ENCODE measurements around the gene PPME1. TPM values are rescaled to one million over a fixed set of nuclear protein-coding genes. Genes with fewer than 3 reads are reported as not detected.

PPME1 gene
- total and polyA plus RNA-seq, 2 donors (not counting 1 experiment from before 2014, with no cell fraction given), result 11.2 to 23.6 TPM

DNA sequence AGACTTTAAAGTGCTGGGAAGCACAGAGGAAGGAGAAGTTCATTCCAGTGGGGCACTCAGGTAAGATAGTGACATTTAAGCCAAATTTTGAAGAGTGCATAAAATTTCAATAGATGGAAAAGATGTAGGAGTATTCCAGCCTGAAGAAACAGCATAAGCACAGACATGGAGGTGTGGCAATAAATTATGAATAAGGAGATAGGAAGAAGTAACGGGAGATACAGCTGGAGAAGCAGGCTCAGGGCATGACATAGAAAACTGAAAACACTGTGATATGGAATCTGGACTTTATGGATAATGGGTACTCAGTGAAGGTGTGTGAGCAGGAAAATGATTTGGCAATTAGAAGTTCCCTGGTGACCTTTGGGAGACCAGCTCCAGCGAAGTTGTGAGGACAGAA, 107.0 kb downstream of the PPME1 start:
- no peaks in the 10 kb centered on the region for H3K36me3 ChIP-seq (replicated peaks in 1 of 2; ENCODE audit: control extremely low read depth in 1 of 2, control insufficient read depth in 1 of 2, extremely low read depth in 1 of 2, insufficient read depth in 2 of 2, low read length in 1 of 2)
- no peak overlapping the region for H3K9ac ChIP-seq (ENCODE audit: low read length)
- Mint-ChIP-seq H3K27ac (no peak overlapping the region), H3K4me3 (no peak overlapping the region), H3K9me3 (ENCODE audit: insufficient read depth) (no peaks in the 10 kb centered on the region), H3K27me3 (peaks cover 25% of the 10 kb centered on the region), H3K4me1 (no peaks in the 10 kb centered on the region)
- no peak for TF ChIP-seq EZH2 (IDR thresholded peaks at IDR 0.05; ENCODE audit: borderline replicate concordance, insufficient read depth, low read depth, low read length, poor library complexity, severe bottlenecking)
- TF ChIP-seq, protein P1, sequence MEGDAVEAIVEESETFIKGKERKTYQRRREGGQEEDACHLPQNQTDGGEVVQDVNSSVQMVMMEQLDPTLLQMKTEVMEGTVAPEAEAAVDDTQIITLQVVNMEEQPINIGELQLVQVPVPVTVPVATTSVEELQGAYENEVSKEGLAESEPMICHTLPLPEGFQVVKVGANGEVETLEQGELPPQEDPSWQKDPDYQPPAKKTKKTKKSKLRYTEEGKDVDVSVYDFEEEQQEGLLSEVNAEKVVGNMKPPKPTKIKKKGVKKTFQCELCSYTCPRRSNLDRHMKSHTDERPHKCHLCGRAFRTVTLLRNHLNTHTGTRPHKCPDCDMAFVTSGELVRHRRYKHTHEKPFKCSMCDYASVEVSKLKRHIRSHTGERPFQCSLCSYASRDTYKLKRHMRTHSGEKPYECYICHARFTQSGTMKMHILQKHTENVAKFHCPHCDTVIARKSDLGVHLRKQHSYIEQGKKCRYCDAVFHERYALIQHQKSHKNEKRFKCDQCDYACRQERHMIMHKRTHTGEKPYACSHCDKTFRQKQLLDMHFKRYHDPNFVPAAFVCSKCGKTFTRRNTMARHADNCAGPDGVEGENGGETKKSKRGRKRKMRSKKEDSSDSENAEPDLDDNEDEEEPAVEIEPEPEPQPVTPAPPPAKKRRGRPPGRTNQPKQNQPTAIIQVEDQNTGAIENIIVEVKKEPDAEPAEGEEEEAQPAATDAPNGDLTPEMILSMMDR (IDR thresholded peaks at IDR 0.05), result no peak
- ATAC-seq (ENCODE audit: low read depth) (no peak), DNase-seq (no peak)
- ChIA-PET POLR2A (no interaction called here), CTCF (no interaction called here)
- H2AFZ ChIP-seq (ENCODE audit: insufficient read depth, low read depth, low read length, poor library complexity, severe bottlenecking), result no peak overlapping the region
- WGBS (ENCODE audit: insufficient coverage), result 94% methylated on average over 1 of the region's 2 CpGs
- no peaks in the 10 kb centered on the region for H4K20me1 ChIP-seq (ENCODE audit: control insufficient read depth, insufficient read depth, low read length, poor library complexity, severe bottlenecking)
- H3K9me3 ChIP-seq (ENCODE audit: control extremely low read depth in 1 of 3, control insufficient read depth in 2 of 3, insufficient read depth in 1 of 3, low read length in 2 of 3), result no peaks in the 10 kb centered on the region
- H3K27ac ChIP-seq (ENCODE audit: low read length in 2 of 2), result no peak overlapping the region
- intact Hi-C loops (cut with micrococcal nuclease), result no loop called here
- peaks cover 0 to 7% (median 3%) of the 10 kb centered on the region in 4 experiments for H3K27me3 ChIP-seq (replicated peaks in 1 of 4; ENCODE audit: control extremely low read depth in 1 of 4, control insufficient read depth in 3 of 4, insufficient read depth in 4 of 4, low read length in 3 of 4)
- no peaks in the 10 kb centered on the region for H3K79me2 ChIP-seq (ENCODE audit: control insufficient read depth, insufficient read depth, low read length)
- H3K4me3 ChIP-seq (ENCODE audit: control extremely low read depth in 1 of 5, extremely low read depth in 1 of 5, insufficient read depth in 1 of 5, low read depth in 2 of 5, low read length in 4 of 5), result no peak overlapping the region
- no peak overlapping the region for H3K4me2 ChIP-seq (replicated peaks; ENCODE audit: low read depth, low read length, poor library complexity, severe bottlenecking)
- H3K4me1 ChIP-seq (ENCODE audit: control insufficient read depth in 2 of 2, insufficient read depth in 2 of 2, low read length in 2 of 2), result no peaks in the 10 kb centered on the region

GRCh38 chr11:74278721-74279161, 107.7 kb downstream of the PPME1 start:
- no peaks in the 10 kb centered on the region for H3K4me1 ChIP-seq (ENCODE audit: control insufficient read depth in 2 of 2, insufficient read depth in 2 of 2, low read length in 2 of 2)
- peaks cover 0 to 7% (median 4%) of the 10 kb centered on the region in 4 experiments for H3K27me3 ChIP-seq (replicated peaks in 1 of 4; ENCODE audit: control extremely low read depth in 1 of 4, control insufficient read depth in 3 of 4, insufficient read depth in 4 of 4, low read length in 3 of 4)
- no peak overlapping the region for H3K27ac ChIP-seq (ENCODE audit: low read length in 2 of 2)
- H3K36me3 ChIP-seq (replicated peaks in 1 of 2; ENCODE audit: control extremely low read depth in 1 of 2, control insufficient read depth in 1 of 2, extremely low read depth in 1 of 2, insufficient read depth in 2 of 2, low read length in 1 of 2), result no peaks in the 10 kb centered on the region
- H3K9ac ChIP-seq (ENCODE audit: low read length), result no peak overlapping the region
- no peak overlapping the region for H2AFZ ChIP-seq (ENCODE audit: insufficient read depth, low read depth, low read length, poor library complexity, severe bottlenecking)
- H3K9me3 ChIP-seq (ENCODE audit: control extremely low read depth in 1 of 3, control insufficient read depth in 2 of 3, insufficient read depth in 1 of 3, low read length in 2 of 3), result no peaks in the 10 kb centered on the region
- H3K4me1 Mint-ChIP-seq, result no peaks in the 10 kb centered on the region
- no peak overlapping the region for H3K4me3 Mint-ChIP-seq
- H3K27ac Mint-ChIP-seq, result no peak overlapping the region
- H3K4me3 ChIP-seq (ENCODE audit: control extremely low read depth in 1 of 5, extremely low read depth in 1 of 5, insufficient read depth in 1 of 5, low read depth in 2 of 5, low read length in 4 of 5), result no peak overlapping the region
- H3K9me3 Mint-ChIP-seq (ENCODE audit: insufficient read depth), result no peaks in the 10 kb centered on the region
- CTCF ChIA-PET, result no interaction called here
- H3K27me3 Mint-ChIP-seq, result peaks cover 23% of the 10 kb centered on the region
- POLR2A ChIA-PET, result no interaction called here
- intact Hi-C loops (cut with micrococcal nuclease), result no loop called here
- H3K79me2 ChIP-seq (ENCODE audit: control insufficient read depth, insufficient read depth, low read length), result no peaks in the 10 kb centered on the region
- no peaks in the 10 kb centered on the region for H4K20me1 ChIP-seq (ENCODE audit: control insufficient read depth, insufficient read depth, low read length, poor library complexity, severe bottlenecking)
- TF ChIP-seq EZH2 (IDR thresholded peaks at IDR 0.05; ENCODE audit: borderline replicate concordance, insufficient read depth, low read depth, low read length, poor library complexity, severe bottlenecking), result no peak
- TF ChIP-seq, protein P1 (IDR thresholded peaks at IDR 0.05), result no peak
- H3K4me2 ChIP-seq (replicated peaks; ENCODE audit: low read depth, low read length, poor library complexity, severe bottlenecking), result no peak overlapping the region
- no peak for ATAC-seq (ENCODE audit: low read depth)
- no CpG with 5 or more reads among the region's 1 CpG for WGBS (ENCODE audit: insufficient coverage)
- no peak for DNase-seq

All from B cell (primary cell).